K562 (cell line): ENCODE data around the gene ZC3H10. TPM values are rescaled to one million over a fixed set of nuclear protein-coding genes. Genes with fewer than 3 reads are reported as not detected.

Source experiments
- ADNP ChIP-seq: fragments of 200-800 bp; sonication (Bioruptor generic); IDR thresholded peaks from 2 replicates; pipeline ENCODE4 v1.6.1; 2016; ENCODE audit warnings: missing genetic modification characterization, missing compliant biosample characterization
- DIDO1 ChIP-seq: fragments of 450-650 bp; IDR thresholded peaks from 2 replicates; pipeline ENCODE4 v1.6.1; 2016; ENCODE audit warnings: low read depth, missing biosample characterization, missing genetic modification characterization
- ETS2 ChIP-seq: IDR thresholded peaks from 2 replicates; pipeline ENCODE4 v1.6.1; 2016; ENCODE audit warnings: borderline replicate concordance, missing genetic modification characterization, mild to moderate bottlenecking, moderate library complexity, missing compliant biosample characterization; ENCODE audit not compliant: poor library complexity, severe bottlenecking
- FOXP1 ChIP-seq: sonication (generic); formaldehyde crosslinking; IDR thresholded peaks from 2 replicates; pipeline ENCODE4 v1.8.0; 2022; ENCODE audit warnings: mild to moderate bottlenecking, missing genetic modification reagents
- HDAC3 ChIP-seq: fragments of 450-650 bp; IDR thresholded peaks from 2 replicates; pipeline ENCODE4 v1.6.1; 2018; ENCODE audit warnings: borderline replicate concordance, mild to moderate bottlenecking, moderate library complexity; ENCODE audit not compliant: partially characterized antibody
- HIVEP1 ChIP-seq: fragments of 250-450 bp; sonication (Bioruptor Pico); IDR thresholded peaks from 2 replicates; pipeline ENCODE4 v1.4.0; 2020; ENCODE audit warnings: mild to moderate bottlenecking
- HNRNPK ChIP-seq: fragments of 200-400 bp; formaldehyde crosslinking; IDR thresholded peaks from one replicate; pipeline ENCODE4 v1.6.1; 2018; ENCODE audit warnings: mild to moderate bottlenecking, low read depth, low read length; ENCODE audit not compliant: poor library complexity, severe bottlenecking
- JUNB ChIP-seq: fragments of 450-650 bp; formaldehyde crosslinking; conservative IDR thresholded peaks from 2 replicates; pipeline ENCODE4 v1.4.0; 2020; ENCODE audit warnings: mild to moderate bottlenecking
- KLF6 ChIP-seq: fragments of 250-450 bp; sonication (Bioruptor Pico); IDR thresholded peaks from 2 replicates; pipeline ENCODE4 v1.4.0; 2020; ENCODE audit warnings: mild to moderate bottlenecking, moderate library complexity, borderline replicate concordance
- MCM7 ChIP-seq, 2 experiments: fragments of 450-650 bp; IDR thresholded peaks; 2 replicates each; pipeline ENCODE4 v1.6.1; 2016 to 2018
- PHB ChIP-seq: fragments of 250-450 bp; sonication (Bioruptor Pico); IDR thresholded peaks from 2 replicates; pipeline ENCODE4 v1.5.0; 2021
- PTTG1 ChIP-seq: fragments of 450-650 bp; IDR thresholded peaks from 2 replicates; pipeline ENCODE4 v1.6.1; 2016; ENCODE audit warnings: low read depth, mild to moderate bottlenecking, missing genetic modification characterization, missing compliant biosample characterization
- RBM14 ChIP-seq: fragments of 200-400 bp; formaldehyde crosslinking; IDR thresholded peaks from 2 replicates; pipeline ENCODE4 v1.6.1; 2018; ENCODE audit warnings: low read depth, mild to moderate bottlenecking, low read length, moderate library complexity, borderline replicate concordance; ENCODE audit not compliant: insufficient read depth
- XRCC4 ChIP-seq: IDR thresholded peaks from one replicate; pipeline ENCODE4 v1.6.1; 2011; ENCODE audit not compliant: insufficient read depth, insufficient read length; ENCODE audit errors: extremely low read depth
- ZNF124 ChIP-seq: sonication (generic); formaldehyde crosslinking; IDR thresholded peaks from 2 replicates; pipeline ENCODE4 v1.8.1; 2022; ENCODE audit warnings: missing genetic modification reagents
- polyA plus RNA-seq, 8 experiments: library from polyadenylated mRNA; depleted of rRNA in 4 of 8; stranded (reverse) in 5 of 8; unstranded in 3 of 8; fragments of >200 nt; fragmentation: Nextera tagmentation in 2 of 8; fragmentation: Illumina TruSeq in 1 of 8; extraction: Ambion mirVana in 2 of 8; extraction: Trizol in 1 of 8; gene quantifications; 2 replicates each; pipeline versions ENCODE4 v1.2.1 to v1.2.3, GENCODE V29; 2011 to 2014; ENCODE audit warnings: inconsistent platforms in 1 of 8, missing spikeins in 1 of 8
- total RNA-seq, 7 experiments: library from RNA; depleted of rRNA in 6 of 7; stranded (reverse); fragments of >200 nt in 6 of 7; fragmentation: Illumina TruSeq in 2 of 7; extraction: Trizol in 2 of 7; gene quantifications; 2 replicates each; pipeline versions ENCODE4 v1.2.1 to v1.2.3, GENCODE V29; 2011 to 2021; ENCODE audit warnings: low replicate concordance in 1 of 7
- TF ChIP-seq, protein P1 (sequence below): fragments of 150-350 bp; IDR thresholded peaks from 2 replicates; pipeline ENCODE4 v1.6.1; 2014; ENCODE audit warnings: low read depth, mild to moderate bottlenecking, low read length, borderline replicate concordance
- TF ChIP-seq, protein P2 (sequence below): fragments of 200-800 bp; sonication (Bioruptor generic); IDR thresholded peaks from 2 replicates; pipeline ENCODE4 v1.6.1; 2016; ENCODE audit warnings: missing genetic modification characterization, missing compliant biosample characterization
- TF ChIP-seq, protein P3 (sequence below): fragments of 450-650 bp; IDR thresholded peaks from 2 replicates; pipeline ENCODE4 v1.6.1; 2016; ENCODE audit warnings: antibody characterized with exemption

The ZC3H10 gene
- total and polyA plus RNA-seq, 9 of the 15 experiments (the other 6 are each of a cell fraction or from before 2014, with no cell fraction given) = 0.31 to 4.1 (median 1.6) TPM

DNA sequence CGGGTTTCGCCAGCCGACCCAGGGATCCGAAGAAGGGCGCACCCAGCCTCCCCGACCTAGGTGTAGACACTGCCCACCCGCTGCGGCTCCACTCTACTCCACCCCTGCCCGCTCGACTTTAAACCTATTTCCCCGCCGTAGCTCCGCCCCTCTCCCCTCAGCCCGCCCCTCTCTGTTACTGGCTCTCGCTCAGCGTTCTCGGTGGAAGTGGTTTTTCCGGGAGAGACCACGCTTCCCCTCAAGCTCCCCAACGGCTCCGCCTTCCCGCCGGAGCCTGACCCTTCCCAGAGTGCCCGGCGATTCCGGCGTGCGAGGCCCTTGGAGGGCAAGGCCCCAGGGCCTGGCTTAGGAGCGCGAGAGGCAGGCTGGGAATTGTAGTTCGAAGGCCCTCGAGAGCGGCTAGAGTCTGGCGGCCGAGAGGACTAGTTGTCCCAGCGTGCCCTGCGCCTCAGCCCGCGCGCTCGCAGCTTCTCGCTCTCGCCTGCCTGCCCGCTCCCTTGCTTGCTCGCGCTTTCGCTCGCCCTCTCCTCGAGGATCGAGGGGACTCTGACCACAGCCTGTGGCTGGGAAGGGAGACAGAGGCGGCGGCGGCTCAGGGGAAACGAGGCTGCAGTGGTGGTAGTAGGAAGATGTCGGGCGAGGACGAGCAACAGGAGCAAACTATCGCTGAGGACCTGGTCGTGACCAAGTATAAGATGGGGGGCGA lies 13.8 kb upstream of the ZC3H10 start, which contains the start of gene PA2G4 (continued):
- TF ChIP-seq ADNP (tag) (no peak), FOXP1 (CRISPR knock-in tag) (peak; percentile 88), DIDO1 (tag) (no peak; the same call in 1 of the 2 replicates), HDAC3 (no peak), PTTG1 (tag) (no peak), PHB (no peak), HNRNPK (no peak), ZNF124 (CRISPR knock-in tag) (no peak), MCM7 (IDR thresholded peaks at IDR 0.05) (no peak), HIVEP1 (CRISPR knock-in tag) (no peak), JUNB (CRISPR knock-in tag) (no peak), RBM14 (no peak), XRCC4 (no peak), ETS2 (tag) (no peak), KLF6 (CRISPR knock-in tag) (no peak)
- TF ChIP-seq, protein P1, sequence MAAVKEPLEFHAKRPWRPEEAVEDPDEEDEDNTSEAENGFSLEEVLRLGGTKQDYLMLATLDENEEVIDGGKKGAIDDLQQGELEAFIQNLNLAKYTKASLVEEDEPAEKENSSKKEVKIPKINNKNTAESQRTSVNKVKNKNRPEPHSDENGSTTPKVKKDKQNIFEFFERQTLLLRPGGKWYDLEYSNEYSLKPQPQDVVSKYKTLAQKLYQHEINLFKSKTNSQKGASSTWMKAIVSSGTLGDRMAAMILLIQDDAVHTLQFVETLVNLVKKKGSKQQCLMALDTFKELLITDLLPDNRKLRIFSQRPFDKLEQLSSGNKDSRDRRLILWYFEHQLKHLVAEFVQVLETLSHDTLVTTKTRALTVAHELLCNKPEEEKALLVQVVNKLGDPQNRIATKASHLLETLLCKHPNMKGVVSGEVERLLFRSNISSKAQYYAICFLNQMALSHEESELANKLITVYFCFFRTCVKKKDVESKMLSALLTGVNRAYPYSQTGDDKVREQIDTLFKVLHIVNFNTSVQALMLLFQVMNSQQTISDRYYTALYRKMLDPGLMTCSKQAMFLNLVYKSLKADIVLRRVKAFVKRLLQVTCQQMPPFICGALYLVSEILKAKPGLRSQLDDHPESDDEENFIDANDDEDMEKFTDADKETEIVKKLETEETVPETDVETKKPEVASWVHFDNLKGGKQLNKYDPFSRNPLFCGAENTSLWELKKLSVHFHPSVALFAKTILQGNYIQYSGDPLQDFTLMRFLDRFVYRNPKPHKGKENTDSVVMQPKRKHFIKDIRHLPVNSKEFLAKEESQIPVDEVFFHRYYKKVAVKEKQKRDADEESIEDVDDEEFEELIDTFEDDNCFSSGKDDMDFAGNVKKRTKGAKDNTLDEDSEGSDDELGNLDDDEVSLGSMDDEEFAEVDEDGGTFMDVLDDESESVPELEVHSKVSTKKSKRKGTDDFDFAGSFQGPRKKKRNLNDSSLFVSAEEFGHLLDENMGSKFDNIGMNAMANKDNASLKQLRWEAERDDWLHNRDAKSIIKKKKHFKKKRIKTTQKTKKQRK = no peak
- TF ChIP-seq, protein P2, sequence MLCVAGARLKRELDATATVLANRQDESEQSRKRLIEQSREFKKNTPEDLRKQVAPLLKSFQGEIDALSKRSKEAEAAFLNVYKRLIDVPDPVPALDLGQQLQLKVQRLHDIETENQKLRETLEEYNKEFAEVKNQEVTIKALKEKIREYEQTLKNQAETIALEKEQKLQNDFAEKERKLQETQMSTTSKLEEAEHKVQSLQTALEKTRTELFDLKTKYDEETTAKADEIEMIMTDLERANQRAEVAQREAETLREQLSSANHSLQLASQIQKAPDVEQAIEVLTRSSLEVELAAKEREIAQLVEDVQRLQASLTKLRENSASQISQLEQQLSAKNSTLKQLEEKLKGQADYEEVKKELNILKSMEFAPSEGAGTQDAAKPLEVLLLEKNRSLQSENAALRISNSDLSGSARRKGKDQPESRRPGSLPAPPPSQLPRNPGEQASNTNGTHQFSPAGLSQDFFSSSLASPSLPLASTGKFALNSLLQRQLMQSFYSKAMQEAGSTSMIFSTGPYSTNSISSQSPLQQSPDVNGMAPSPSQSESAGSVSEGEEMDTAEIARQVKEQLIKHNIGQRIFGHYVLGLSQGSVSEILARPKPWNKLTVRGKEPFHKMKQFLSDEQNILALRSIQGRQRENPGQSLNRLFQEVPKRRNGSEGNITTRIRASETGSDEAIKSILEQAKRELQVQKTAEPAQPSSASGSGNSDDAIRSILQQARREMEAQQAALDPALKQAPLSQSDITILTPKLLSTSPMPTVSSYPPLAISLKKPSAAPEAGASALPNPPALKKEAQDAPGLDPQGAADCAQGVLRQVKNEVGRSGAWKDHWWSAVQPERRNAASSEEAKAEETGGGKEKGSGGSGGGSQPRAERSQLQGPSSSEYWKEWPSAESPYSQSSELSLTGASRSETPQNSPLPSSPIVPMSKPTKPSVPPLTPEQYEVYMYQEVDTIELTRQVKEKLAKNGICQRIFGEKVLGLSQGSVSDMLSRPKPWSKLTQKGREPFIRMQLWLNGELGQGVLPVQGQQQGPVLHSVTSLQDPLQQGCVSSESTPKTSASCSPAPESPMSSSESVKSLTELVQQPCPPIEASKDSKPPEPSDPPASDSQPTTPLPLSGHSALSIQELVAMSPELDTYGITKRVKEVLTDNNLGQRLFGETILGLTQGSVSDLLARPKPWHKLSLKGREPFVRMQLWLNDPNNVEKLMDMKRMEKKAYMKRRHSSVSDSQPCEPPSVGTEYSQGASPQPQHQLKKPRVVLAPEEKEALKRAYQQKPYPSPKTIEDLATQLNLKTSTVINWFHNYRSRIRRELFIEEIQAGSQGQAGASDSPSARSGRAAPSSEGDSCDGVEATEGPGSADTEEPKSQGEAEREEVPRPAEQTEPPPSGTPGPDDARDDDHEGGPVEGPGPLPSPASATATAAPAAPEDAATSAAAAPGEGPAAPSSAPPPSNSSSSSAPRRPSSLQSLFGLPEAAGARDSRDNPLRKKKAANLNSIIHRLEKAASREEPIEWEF (CRISPR knock-in tag) = no peak
- TF ChIP-seq, protein P3, sequence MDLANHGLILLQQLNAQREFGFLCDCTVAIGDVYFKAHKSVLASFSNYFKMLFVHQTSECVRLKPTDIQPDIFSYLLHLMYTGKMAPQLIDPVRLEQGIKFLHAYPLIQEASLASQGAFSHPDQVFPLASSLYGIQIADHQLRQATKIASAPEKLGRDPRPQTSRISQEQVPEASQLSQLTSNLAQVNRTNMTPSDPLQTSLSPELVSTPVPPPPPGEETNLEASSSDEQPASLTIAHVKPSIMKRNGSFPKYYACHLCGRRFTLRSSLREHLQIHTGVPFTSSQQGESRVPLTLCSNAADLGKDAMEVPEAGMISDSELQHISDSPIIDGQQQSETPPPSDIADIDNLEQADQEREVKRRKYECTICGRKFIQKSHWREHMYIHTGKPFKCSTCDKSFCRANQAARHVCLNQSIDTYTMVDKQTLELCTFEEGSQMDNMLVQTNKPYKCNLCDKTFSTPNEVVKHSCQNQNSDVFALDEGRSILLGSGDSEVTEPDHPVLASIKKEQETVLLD = 0 out of 2 replicates have a peak, but pooled peaks have one; percentile 12
